IMR-90 (cell line): ENCODE data around the gene USP17L17. TPM values are rescaled to one million over a fixed set of nuclear protein-coding genes. Genes with fewer than 3 reads are reported as not detected.
"Not testable (repeated sequence)": the region's sequence is repeated elsewhere in the genome, so short reads cannot be mapped to it uniquely, and the experiment has no call there.

Source experiments
- ATAC-seq: fragments of 200-7000 bp; cut with Tn5 transposase; 2 replicates; pipeline ENCODE4 v1.9.1; 2020; ENCODE audit warnings: low read depth, mild to moderate bottlenecking, moderate library complexity
- BruUV-seq: library from RNA; stranded (reverse); fragments of 400-500 nt; replicated peaks from 2 replicates; lab custom pipeline; 2021; lab: Mats Ljungman, UMichigan
- CTCF ChIA-PET: fragments of 300-600 bp; formaldehyde crosslinking; extraction: SDS; loops from one replicate; lab custom pipeline; 2021; ENCODE audit warnings: antibody characterized with exemption; lab: Yijun Ruan, JAX
- POLR2A ChIA-PET: fragments of 300-600 bp; sonication (Branson Sonifier 250); formaldehyde crosslinking; loops from one replicate; lab custom pipeline; 2022; ENCODE audit warnings: antibody characterized with exemption; ENCODE audit not compliant: unreplicated experiment; lab: Charles Lee
- DNase-seq: peaks from one replicate; pipeline ENCODE4 v3.0.0; 2013
- H2AFZ ChIP-seq: replicated peaks from 2 replicates; pipeline ENCODE3; 2013; ENCODE audit warnings: low read length, mild to moderate bottlenecking; ENCODE audit not compliant: poor library complexity
- H2AK5ac ChIP-seq: 2 replicates; pipeline ENCODE4 v1.6.1; 2013; ENCODE audit warnings: low read depth, low read length, inconsistent platforms
- H2AK9ac ChIP-seq: replicated peaks from 2 replicates; pipeline ENCODE3; 2013; ENCODE audit warnings: mild to moderate bottlenecking, low read depth, low read length, moderate library complexity; ENCODE audit not compliant: poor library complexity
- H2BK120ac ChIP-seq: 2 replicates; pipeline ENCODE4 v1.6.1; 2013; ENCODE audit warnings: low read depth, low read length, inconsistent platforms
- H2BK15ac ChIP-seq: 3 replicates; pipeline ENCODE4 v1.6.1; 2013; ENCODE audit warnings: low read depth, low read length, inconsistent platforms
- H2BK20ac ChIP-seq: 2 replicates; pipeline ENCODE4 v1.6.1; 2013; ENCODE audit warnings: low read depth, mild to moderate bottlenecking, inconsistent platforms, low read length, moderate library complexity
- H2BK5ac ChIP-seq: 2 replicates; pipeline ENCODE4 v1.6.1; 2013; ENCODE audit warnings: mild to moderate bottlenecking, low read depth, low read length, inconsistent platforms; ENCODE audit not compliant: poor library complexity, severe bottlenecking
- H3K14ac ChIP-seq: replicated peaks from 2 replicates; pipeline ENCODE4 v1.6.1; 2013; ENCODE audit warnings: low read depth, low read length, inconsistent platforms
- H3K18ac ChIP-seq: 2 replicates; pipeline ENCODE4 v1.6.1; 2013; ENCODE audit warnings: low read depth, low read length, control low read depth
- H3K23ac ChIP-seq: 2 replicates; pipeline ENCODE4 v1.6.1; 2013; ENCODE audit warnings: low read depth, low read length, inconsistent platforms
- H3K27ac ChIP-seq: 2 replicates; pipeline ENCODE4 v1.5.1; 2013; ENCODE audit warnings: mild to moderate bottlenecking, control low read depth, low read length; ENCODE audit not compliant: insufficient read depth
- H3K27me3 ChIP-seq: 2 replicates; pipeline ENCODE4 v1.6.1; 2013; ENCODE audit warnings: low read length; ENCODE audit not compliant: control insufficient read depth, insufficient read depth
- H3K36me3 ChIP-seq: 2 replicates; pipeline ENCODE4 v1.6.1; 2013; ENCODE audit warnings: low read length, mixed read lengths; ENCODE audit not compliant: control insufficient read depth, insufficient read depth
- H3K4ac ChIP-seq: 2 replicates; pipeline ENCODE4 v1.6.1; 2013; ENCODE audit warnings: low read depth, low read length, inconsistent platforms
- H3K4me1 ChIP-seq: 2 replicates; pipeline ENCODE4 v1.6.1; 2013; ENCODE audit warnings: low read length, mixed read lengths; ENCODE audit not compliant: control insufficient read depth, insufficient read depth
- H3K4me2 ChIP-seq: 2 replicates; pipeline ENCODE4 v1.6.1; 2013; ENCODE audit warnings: low read depth, mild to moderate bottlenecking, control low read depth, low read length, moderate library complexity
- H3K4me3 ChIP-seq: 2 replicates; pipeline ENCODE4 v1.5.1; 2013; ENCODE audit warnings: low read depth, mild to moderate bottlenecking, control low read depth, low read length, moderate library complexity; ENCODE audit not compliant: insufficient read depth
- H3K56ac ChIP-seq: 2 replicates; pipeline ENCODE4 v1.6.1; 2013; ENCODE audit warnings: low read length, inconsistent platforms; ENCODE audit not compliant: insufficient read depth; ENCODE audit errors: extremely low read depth
- H3K79me1 ChIP-seq, 2 experiments: 2 replicates each; pipeline ENCODE4 v1.6.1; 2013; ENCODE audit warnings: low read length in 2 of 2, inconsistent platforms in 1 of 2, low read depth in 1 of 2
- H3K9ac ChIP-seq: 2 replicates; pipeline ENCODE4 v1.6.1; 2013; ENCODE audit warnings: low read depth, low read length, control low read depth
- H3K9me1 ChIP-seq: 2 replicates; pipeline ENCODE4 v1.6.1; 2013; ENCODE audit warnings: low read length, inconsistent platforms; ENCODE audit not compliant: insufficient read depth
- H3K9me3 ChIP-seq: 2 replicates; pipeline ENCODE4 v1.6.1; 2013; ENCODE audit warnings: low read length; ENCODE audit not compliant: control insufficient read depth, insufficient read depth
- H4K20me1 ChIP-seq: 2 replicates; pipeline ENCODE4 v1.6.1; 2013; ENCODE audit warnings: low read length, inconsistent platforms; ENCODE audit not compliant: insufficient read depth
- H4K5ac ChIP-seq: 2 replicates; pipeline ENCODE4 v1.6.1; 2013; ENCODE audit warnings: mild to moderate bottlenecking, low read depth, low read length, control low read depth
- H4K8ac ChIP-seq, 2 experiments: 2 replicates each; pipeline ENCODE4 v1.6.1; 2013; ENCODE audit warnings: low read depth in 2 of 2, low read length in 2 of 2, control low read depth in 1 of 2, inconsistent platforms in 1 of 2
- H4K91ac ChIP-seq: 2 replicates; pipeline ENCODE4 v1.6.1; 2013; ENCODE audit warnings: low read depth, low read length, inconsistent platforms; ENCODE audit not compliant: insufficient read depth
- WGBS, 2 experiments: methylation state at CpG; one replicate each; pipeline versions ENCODE4 v1.1.5 to v1.1.7; 2013; ENCODE audit warnings: missing lambda C conversion rate in 2 of 2; ENCODE audit not compliant: insufficient read length in 1 of 2; ENCODE audit errors: extremely low coverage in 2 of 2; 5-methylcytosine and 5-hydroxymethylcytosine counted together
- dilution Hi-C: fragments of 300-500 bp; cut with HindIII; formaldehyde crosslinking; loops from one replicate; pipeline ENCODE4 v1.14.3; 2018; ENCODE audit warnings: low sequenced_read_pairs; ENCODE audit not compliant: unreplicated experiment
- in situ Hi-C: fragments of 300-500 bp; cut with MboI; formaldehyde crosslinking; loops from 3 replicates; pipeline ENCODE4 v1.14.3; 2019; ENCODE audit warnings: low sequenced_read_pairs, inconsistent platforms, mixed read lengths
- intact Hi-C: fragments of 100-400 bp; cut with micrococcal nuclease; formaldehyde crosslinking; loops from 2 replicates; pipeline ENCODE4 v1.10.0; 2022
- polyA plus RNA-seq, 3 experiments: library from polyadenylated mRNA; depleted of rRNA; stranded (reverse); fragments of >200 nt; gene quantifications; 2 replicates each; pipeline ENCODE4 v1.2.3, GENCODE V29; 2012; ENCODE audit warnings: low replicate concordance in 1 of 3
- total RNA-seq: library from RNA; depleted of rRNA; stranded (reverse); fragments of >200 nt; gene quantifications from 2 replicates; pipeline ENCODE4 v1.2.3, GENCODE V29; 2012

The USP17L17 gene
- total and polyA plus RNA-seq, 2 of the 4 experiments (the other 2 are of a cell fraction): not detected

GRCh38 chr4:9253078-9253477 is 9.4 kb downstream of the USP17L17 start, which contains the start of gene USP17L19:
USP17L19 (plus strand) TSS chr4:9253378; CDS start chr4:9253378, 0 bp downstream.
- H3K18ac ChIP-seq: not testable (repeated sequence)

GRCh38 chr4:9257824-9258223 is 14.1 kb downstream of the USP17L17 start, which contains the start of gene USP17L20:
USP17L20 (plus strand) TSS chr4:9258124; CDS start chr4:9258124, 0 bp downstream.
- ATAC-seq, H3K27me3 ChIP-seq, H2AK5ac ChIP-seq: not testable (repeated sequence)

More at GRCh38 chr4:9253078-9253477, 9.4 kb downstream of the USP17L17 start, which contains the start of gene USP17L19:
- H3K4me3 ChIP-seq, H4K5ac ChIP-seq, H3K9me1 ChIP-seq, H3K56ac ChIP-seq, H3K23ac ChIP-seq, H2AK9ac ChIP-seq, H3K4me1 ChIP-seq, H2AK5ac ChIP-seq, H4K20me1 ChIP-seq, intact Hi-C loops, H3K36me3 ChIP-seq, H4K8ac ChIP-seq, DNase-seq, CTCF ChIA-PET, H2BK5ac ChIP-seq, H4K91ac ChIP-seq, H3K14ac ChIP-seq, H2BK120ac ChIP-seq, H2BK20ac ChIP-seq, in situ Hi-C loops, BruUV-seq, H3K79me1 ChIP-seq, H3K4me2 ChIP-seq, H3K27ac ChIP-seq, ATAC-seq, H2AFZ ChIP-seq, POLR2A ChIA-PET, H3K9me3 ChIP-seq, H2BK15ac ChIP-seq, H3K27me3 ChIP-seq, dilution Hi-C loops, H3K9ac ChIP-seq, H3K4ac ChIP-seq: not testable (repeated sequence)
- no CpG with 5 or more reads among the region's 13 CpGs for WGBS, 2 experiments

More at GRCh38 chr4:9257824-9258223, 14.1 kb downstream of the USP17L17 start, which contains the start of gene USP17L20:
- H2BK20ac ChIP-seq, H3K4me3 ChIP-seq, intact Hi-C loops, DNase-seq, H3K4ac ChIP-seq, H4K5ac ChIP-seq, H4K20me1 ChIP-seq, H2BK120ac ChIP-seq, H3K79me1 ChIP-seq, H3K14ac ChIP-seq, H4K91ac ChIP-seq, H3K9me1 ChIP-seq, dilution Hi-C loops, H3K9me3 ChIP-seq, H3K4me1 ChIP-seq, H3K9ac ChIP-seq, CTCF ChIA-PET, H3K56ac ChIP-seq, in situ Hi-C loops, H3K36me3 ChIP-seq, H3K18ac ChIP-seq, H2AK9ac ChIP-seq, H3K23ac ChIP-seq, BruUV-seq, H3K27ac ChIP-seq, H2BK5ac ChIP-seq, H4K8ac ChIP-seq, POLR2A ChIA-PET, H2AFZ ChIP-seq, H3K4me2 ChIP-seq, H2BK15ac ChIP-seq: not testable (repeated sequence)
- WGBS, 2 experiments: no CpG with 5 or more reads among the region's 15 CpGs
